BJ (cell line): ENCODE measurements around the gene PREPL. TPM values are rescaled to one million over a fixed set of nuclear protein-coding genes. Genes with fewer than 3 reads are reported as not detected.

Experiments
- CTCF ChIA-PET: fragments of 350-600 bp; formaldehyde crosslinking; extraction: SDS; loops from one replicate; lab custom pipeline; 2021; ENCODE audit warnings: antibody characterized with exemption, inconsistent platforms; lab: Yijun Ruan, JAX
- POLR2A ChIA-PET: fragments of 300-600 bp; sonication (Branson Sonifier 250); formaldehyde crosslinking; extraction: SDS; loops from one replicate; lab custom pipeline; 2021; ENCODE audit warnings: antibody characterized with exemption; lab: Charles Lee
- DNase-seq: peaks from one replicate; pipeline ENCODE4 v3.0.0-alpha.2; 2011; ENCODE audit warnings: low read depth
- H3K27me3 ChIP-seq: 2 replicates; pipeline ENCODE4 v1.6.0; 2011; ENCODE audit warnings: low read length; ENCODE audit not compliant: control insufficient read depth, insufficient read depth
- H3K36me3 ChIP-seq: 2 replicates; pipeline ENCODE4 v1.5.1; 2011; ENCODE audit warnings: low read length; ENCODE audit not compliant: control insufficient read depth, insufficient read depth
- H3K4me3 ChIP-seq: 2 replicates; pipeline ENCODE4 v1.5.1; 2011; ENCODE audit warnings: low read depth, mild to moderate bottlenecking, control low read depth, low read length
- polyA plus RNA-seq: library from polyadenylated mRNA; depleted of rRNA; stranded (reverse); fragments of >200 nt; gene quantifications from 2 replicates; pipeline ENCODE4 v1.2.3, GENCODE V29; 2011
- TF ChIP-seq, protein P1 (sequence below): IDR thresholded peaks from 2 replicates; pipeline ENCODE4 v1.5.1; 2011; ENCODE audit warnings: low read depth, mild to moderate bottlenecking, control low read depth, inconsistent platforms, low read length, moderate library complexity; ENCODE audit not compliant: insufficient read depth

PREPL gene
- polyA plus RNA-seq, 1 experiment = 18.4 TPM

DNA sequence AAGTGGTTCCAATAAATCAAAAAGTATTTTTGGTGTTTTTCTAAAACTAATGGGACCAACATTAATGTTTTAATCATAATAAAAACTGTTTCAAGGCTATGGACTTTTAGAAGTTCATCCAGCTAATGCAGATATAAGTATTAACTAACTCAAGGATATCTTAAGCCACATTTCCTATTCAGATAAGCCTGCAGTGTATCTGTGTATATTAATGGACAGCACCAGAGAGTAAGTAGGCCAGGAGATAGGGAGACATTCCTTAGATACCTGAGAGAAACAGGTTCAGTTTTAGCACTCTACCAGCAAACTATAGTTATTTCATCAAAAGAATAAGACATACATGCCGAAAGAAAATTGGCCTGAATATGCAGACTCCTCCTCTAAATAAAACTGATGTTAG, 27.3 kb downstream of the PREPL start:
- Histone ChIP-seq H3K36me3 (peaks cover 2% of the 10 kb centered on the region), H3K4me3 (no peak overlapping the region), H3K27me3 (no peaks in the 10 kb centered on the region)
- ChIA-PET POLR2A (no interaction called here), CTCF (interaction anchor here (1.1 kb wide), 1 partner anchor 13 kb away, joined by 4 read pairs; no protein-coding TSS in a partner anchor)
- TF ChIP-seq, protein P1, sequence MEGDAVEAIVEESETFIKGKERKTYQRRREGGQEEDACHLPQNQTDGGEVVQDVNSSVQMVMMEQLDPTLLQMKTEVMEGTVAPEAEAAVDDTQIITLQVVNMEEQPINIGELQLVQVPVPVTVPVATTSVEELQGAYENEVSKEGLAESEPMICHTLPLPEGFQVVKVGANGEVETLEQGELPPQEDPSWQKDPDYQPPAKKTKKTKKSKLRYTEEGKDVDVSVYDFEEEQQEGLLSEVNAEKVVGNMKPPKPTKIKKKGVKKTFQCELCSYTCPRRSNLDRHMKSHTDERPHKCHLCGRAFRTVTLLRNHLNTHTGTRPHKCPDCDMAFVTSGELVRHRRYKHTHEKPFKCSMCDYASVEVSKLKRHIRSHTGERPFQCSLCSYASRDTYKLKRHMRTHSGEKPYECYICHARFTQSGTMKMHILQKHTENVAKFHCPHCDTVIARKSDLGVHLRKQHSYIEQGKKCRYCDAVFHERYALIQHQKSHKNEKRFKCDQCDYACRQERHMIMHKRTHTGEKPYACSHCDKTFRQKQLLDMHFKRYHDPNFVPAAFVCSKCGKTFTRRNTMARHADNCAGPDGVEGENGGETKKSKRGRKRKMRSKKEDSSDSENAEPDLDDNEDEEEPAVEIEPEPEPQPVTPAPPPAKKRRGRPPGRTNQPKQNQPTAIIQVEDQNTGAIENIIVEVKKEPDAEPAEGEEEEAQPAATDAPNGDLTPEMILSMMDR = no peak
- no peak for DNase-seq

DNA sequence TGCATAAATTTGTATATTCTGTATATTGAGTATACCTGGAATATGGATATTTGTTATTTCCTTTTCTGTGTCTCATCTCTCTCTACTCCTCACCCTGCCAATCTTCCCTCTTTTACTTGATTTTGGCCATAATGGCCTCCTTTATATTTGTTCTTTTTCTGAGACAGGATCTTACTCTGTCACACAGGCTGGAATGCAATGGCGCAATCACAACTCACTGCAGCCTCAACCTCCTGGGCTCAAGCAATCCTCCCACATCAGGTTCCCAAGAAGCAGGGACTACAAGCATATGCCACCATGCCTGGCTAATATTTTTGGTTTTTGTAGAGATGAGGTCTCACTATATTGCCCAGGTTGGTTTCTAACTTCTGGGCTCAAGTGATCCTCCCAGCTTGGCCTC, 30.5 kb downstream of the PREPL start:
- no peak for DNase-seq
- ChIA-PET POLR2A (no interaction called here), CTCF (no interaction called here)
- peaks cover 3% of the 10 kb centered on the region for H3K36me3 ChIP-seq
- TF ChIP-seq, protein P1 = no peak
- H3K27me3 ChIP-seq = no peaks in the 10 kb centered on the region
- no peak overlapping the region for H3K4me3 ChIP-seq

DNA sequence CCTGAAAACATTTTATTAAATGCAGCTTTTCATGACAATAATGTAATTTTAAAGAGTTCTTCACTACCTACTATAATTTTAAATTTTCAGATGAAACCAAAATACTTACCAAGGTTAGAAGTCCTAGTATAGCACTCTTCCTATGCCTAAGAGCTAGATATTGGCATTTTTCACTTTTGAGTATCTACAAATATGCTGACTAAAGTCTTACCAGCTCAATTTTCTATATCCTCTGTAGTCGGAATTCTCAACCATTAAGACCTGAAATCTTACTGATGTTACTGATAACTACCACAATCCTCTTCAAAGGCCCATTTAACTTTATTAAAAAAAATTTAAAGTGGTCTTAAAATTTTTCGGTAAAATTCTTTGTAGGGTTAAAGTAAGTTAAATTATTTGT, 32.0 kb downstream of the PREPL start:
- Histone ChIP-seq H3K27me3 (no peaks in the 10 kb centered on the region), H3K4me3 (no peak overlapping the region), H3K36me3 (peaks cover 3% of the 10 kb centered on the region)
- ChIA-PET POLR2A (no interaction called here), CTCF (interaction anchor here (1.0 kb wide), 1 partner anchor 10 kb away, joined by 3 read pairs; no protein-coding TSS in a partner anchor)
- TF ChIP-seq, protein P1 = no peak
- DNase-seq = no peak

DNA sequence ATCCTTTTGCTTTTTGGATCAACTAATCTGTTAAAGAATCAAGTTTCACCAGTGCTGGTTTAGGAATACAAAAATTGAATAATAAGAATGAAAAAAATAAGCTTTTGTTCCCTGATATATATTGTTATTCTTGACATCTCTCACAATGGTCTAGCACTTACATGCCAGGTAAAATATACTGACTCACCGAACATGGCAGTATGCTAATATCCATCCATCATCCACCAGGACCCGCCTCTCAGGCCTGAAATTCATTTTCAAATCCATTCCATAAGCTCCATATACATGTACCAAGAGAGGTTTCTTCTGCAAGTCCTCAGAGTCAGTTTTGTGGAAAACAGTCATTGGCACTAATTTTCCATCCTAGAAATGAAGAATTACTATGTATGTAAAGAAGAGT, 32.5 kb downstream of the PREPL start:
- Histone ChIP-seq H3K27me3 (no peaks in the 10 kb centered on the region), H3K4me3 (no peak overlapping the region), H3K36me3 (peaks cover 3% of the 10 kb centered on the region)
- POLR2A ChIA-PET = no interaction called here
- CTCF ChIA-PET = interaction anchor here (1.0 kb wide), 1 partner anchor 9 kb away, joined by 3 read pairs; no protein-coding TSS in a partner anchor
- TF ChIP-seq, protein P1 = no peak
- no peak for DNase-seq

DNA sequence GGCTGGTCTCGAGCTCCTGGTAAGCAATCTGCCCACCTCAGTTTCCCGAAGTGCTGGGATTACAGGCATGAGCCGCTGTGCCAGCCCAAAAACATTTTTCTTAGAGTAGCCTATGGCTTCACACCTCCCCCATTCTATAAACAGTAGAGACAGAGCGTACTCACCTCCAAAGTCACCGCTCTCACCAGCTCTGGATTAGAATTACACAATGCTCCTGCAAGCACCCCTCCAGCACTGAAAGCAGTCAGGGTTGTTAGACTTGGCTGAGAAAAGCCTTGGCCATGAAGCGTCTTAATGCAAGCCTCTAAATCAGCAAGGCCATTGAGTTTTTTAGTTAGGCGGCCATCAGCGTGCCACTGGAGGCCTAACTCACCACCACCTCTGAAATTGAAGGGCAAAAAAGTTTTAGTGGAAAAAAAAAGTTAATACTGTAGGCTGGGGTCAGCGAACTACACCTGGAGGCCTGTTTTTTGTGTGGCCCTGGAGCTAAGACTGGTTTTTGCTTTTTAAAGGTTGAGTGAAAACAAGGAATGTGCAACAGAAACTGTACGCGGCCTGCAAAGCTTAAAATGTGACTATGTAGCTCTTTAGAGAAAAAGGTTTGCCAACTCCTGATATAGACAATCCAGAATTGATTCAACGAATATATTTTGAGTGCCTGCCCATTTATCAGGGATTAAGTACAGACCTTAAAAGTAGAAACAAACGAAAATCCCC, 34.6 kb downstream of the PREPL start:
- Histone ChIP-seq H3K36me3 (peaks cover 8% of the 10 kb centered on the region), H3K27me3 (no peaks in the 10 kb centered on the region), H3K4me3 (no peak overlapping the region)
- TF ChIP-seq, protein P1 = no peak
- POLR2A ChIA-PET = no interaction called here
- no peak for DNase-seq
- CTCF ChIA-PET = no interaction called here
